Calu3 (cell line): ENCODE measurements around the gene MED13. TPM values are rescaled to one million over a fixed set of nuclear protein-coding genes. Genes with fewer than 3 reads are reported as not detected.

Experiments
- BruUV-seq: library from RNA; stranded (reverse); fragments of 400-500 nt; replicated peaks from 2 replicates; lab custom pipeline; 2021; lab: Mats Ljungman, UMichigan
- CTCF ChIA-PET: fragments of 300-600 bp; sonication (Branson Sonifier 250); formaldehyde crosslinking; loops from one replicate; lab custom pipeline; 2022; ENCODE audit warnings: antibody characterized with exemption; lab: Charles Lee
- DNase-seq: peaks from one replicate; pipeline ENCODE4 v3.0.0; 2022
- H3K27ac Mint-ChIP-seq: one replicate; pipeline ENCODE4 v1.8.0; 2022; ENCODE audit warnings: mixed read lengths; ENCODE audit not compliant: unreplicated experiment
- H3K27me3 Mint-ChIP-seq: one replicate; pipeline ENCODE4 v1.8.0; 2022; ENCODE audit warnings: mixed read lengths; ENCODE audit not compliant: unreplicated experiment
- H3K36me3 Mint-ChIP-seq: one replicate; pipeline ENCODE4 v1.8.0; 2022; ENCODE audit warnings: mild to moderate bottlenecking, moderate library complexity, mixed read lengths; ENCODE audit not compliant: insufficient read depth, unreplicated experiment
- H3K4me1 Mint-ChIP-seq: one replicate; pipeline ENCODE4 v1.8.0; 2022; ENCODE audit warnings: mild to moderate bottlenecking, low read depth, mixed read lengths; ENCODE audit not compliant: unreplicated experiment
- H3K4me3 Mint-ChIP-seq: one replicate; pipeline ENCODE4 v1.8.0; 2022; ENCODE audit warnings: mild to moderate bottlenecking, low read depth, moderate library complexity, mixed read lengths; ENCODE audit not compliant: unreplicated experiment
- H3K9me3 Mint-ChIP-seq: one replicate; pipeline ENCODE4 v1.8.0; 2022; ENCODE audit warnings: low read depth, mixed read lengths; ENCODE audit not compliant: unreplicated experiment
- CTCF ChIP-seq: fragments of 200-600 bp; IDR thresholded peaks from one replicate; pipeline ENCODE4 v1.8.0; 2022; ENCODE audit warnings: antibody characterized with exemption; ENCODE audit not compliant: unreplicated experiment
- intact Hi-C: fragments of 100-400 bp; cut with micrococcal nuclease; formaldehyde crosslinking; loops from one replicate; pipeline ENCODE4 v1.10.0; 2022; ENCODE audit not compliant: unreplicated experiment
- total RNA-seq: library from RNA; stranded (reverse); gene quantifications from 2 replicates; pipeline ENCODE4 v1.2.3, GENCODE V29; 2022

Gene MED13
- total RNA-seq, 1 experiment from 2014 or later = 50.2 TPM

- intact Hi-C loops = no loop called here
- no peak for TF ChIP-seq CTCF
- no peak for DNase-seq
- CTCF ChIA-PET = no interaction called here
- Mint-ChIP-seq H3K9me3 (no peaks in the 10 kb centered on the region), H3K4me3 (no peak overlapping the region), H3K36me3 (peaks cover 24% of the 10 kb centered on the region), H3K27me3 (no peaks in the 10 kb centered on the region), H3K27ac (no peak overlapping the region), H3K4me1 (peaks cover 1% of the 10 kb centered on the region)
- no TSS peak for BruUV-seq
These were observed 21.9 kb downstream of the MED13 start for GRCh38 chr17:62043140-62043539.

- TF ChIP-seq CTCF = no peak
- BruUV-seq = no TSS peak
- Mint-ChIP-seq H3K27me3 (no peaks in the 10 kb centered on the region), H3K4me3 (no peak overlapping the region), H3K27ac (no peak overlapping the region), H3K4me1 (no peaks in the 10 kb centered on the region), H3K9me3 (no peaks in the 10 kb centered on the region), H3K36me3 (peaks cover 19% of the 10 kb centered on the region)
- CTCF ChIA-PET = interaction anchor here (0.6 to 0.9 kb wide), 4 partner anchors 28 to 403 kb away, joined by 3 to 7 read pairs (median 3); no protein-coding TSS in a partner anchor
- DNase-seq = no peak
- intact Hi-C loops = no loop called here
These were observed 26.8 kb downstream of the MED13 start for GRCh38 chr17:62038248-62038647.

- H3K4me3 Mint-ChIP-seq = no peak overlapping the region
- H3K27me3 Mint-ChIP-seq = no peaks in the 10 kb centered on the region
- no peaks in the 10 kb centered on the region for H3K4me1 Mint-ChIP-seq
- peaks cover 30% of the 10 kb centered on the region for H3K36me3 Mint-ChIP-seq
- intact Hi-C loops = no loop called here
- no peaks in the 10 kb centered on the region for H3K9me3 Mint-ChIP-seq
- no peak overlapping the region for H3K27ac Mint-ChIP-seq
- BruUV-seq = no TSS peak
- TF ChIP-seq CTCF = no peak
- CTCF ChIA-PET = no interaction called here
- no peak for DNase-seq
These were observed 31.8 kb downstream of the MED13 start for GRCh38 chr17:62033317-62033716.

GRCh38 chr17:62032480-62032879 lies 32.6 kb downstream of the MED13 start:
- H3K27me3 Mint-ChIP-seq = no peaks in the 10 kb centered on the region
- no peak for DNase-seq
- no peak overlapping the region for H3K27ac Mint-ChIP-seq
- CTCF ChIA-PET = interaction anchor here (0.6 kb wide), 1 partner anchor 169 kb away, joined by 3 read pairs; the partner anchor contains the start of gene BRIP1
- intact Hi-C loops = no loop called here
- BruUV-seq = no TSS peak
- no peak for TF ChIP-seq CTCF
- peaks cover 37% of the 10 kb centered on the region for H3K36me3 Mint-ChIP-seq
- no peaks in the 10 kb centered on the region for H3K9me3 Mint-ChIP-seq
- H3K4me1 Mint-ChIP-seq = no peaks in the 10 kb centered on the region
- H3K4me3 Mint-ChIP-seq = no peak overlapping the region
